ENCODE results near the gene MAP7.

The MAP7 gene

DNA sequence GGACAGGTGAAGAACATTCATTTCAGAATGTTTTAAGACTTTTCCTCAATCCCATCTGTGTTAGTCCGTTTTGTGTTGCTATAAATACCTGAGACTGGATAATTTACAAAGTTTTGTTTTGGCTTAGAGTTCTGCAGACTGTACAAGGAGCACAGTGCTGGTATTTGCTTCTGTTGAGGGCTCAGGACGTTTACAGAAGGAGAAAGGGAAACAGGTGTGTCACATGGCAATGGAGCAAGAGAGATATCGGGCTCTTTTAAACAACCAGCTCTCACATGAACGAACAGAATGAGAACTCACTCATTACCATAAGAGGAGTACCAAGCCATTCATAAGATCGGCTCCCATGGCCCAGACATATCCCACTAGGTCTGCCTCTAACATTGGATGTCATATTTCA lies 16.7 kb downstream of the MAP7 start:
- Histone ChIP-seq H3K23ac (ENCODE audit: low read depth, low read length, poor library complexity) (no peak overlapping the region), H3K14ac (ENCODE audit: low read length) (no peak overlapping the region), H2AK5ac (ENCODE audit: low read depth, low read length) (no peak overlapping the region), H4K8ac (ENCODE audit: low read depth, low read length) (no peak overlapping the region), H3K9ac (ENCODE audit: low read depth, low read length, poor library complexity) (no peak overlapping the region), H2BK120ac (ENCODE audit: low read depth, low read length) (no peak overlapping the region), H3K4me3 (ENCODE audit: low read length in 2 of 2) (no peak overlapping the region), H3K27ac (replicated peaks; ENCODE audit: low read length) (no peak overlapping the region), H3K4me1 (ENCODE audit: control insufficient read depth in 2 of 2, insufficient read depth in 1 of 2, low read depth in 1 of 2, low read length in 2 of 2) (peaks cover 0 to 4% of the 10 kb centered on the region in 2 donors), H3K4me2 (ENCODE audit: insufficient read depth, low read length, poor library complexity, severe bottlenecking) (no peak overlapping the region), H3K9me3 (replicated peaks in 1 of 2; ENCODE audit: control insufficient read depth in 2 of 2, insufficient read depth in 1 of 2, low read depth in 1 of 2, low read length in 2 of 2) (no peaks in the 10 kb centered on the region), H2BK5ac (ENCODE audit: low read length) (no peak overlapping the region), H2BK15ac (ENCODE audit: low read length) (no peak overlapping the region), H3K79me1 (ENCODE audit: low read depth, low read length) (no peaks in the 10 kb centered on the region), H3K36me3 (replicated peaks in 1 of 2; ENCODE audit: control insufficient read depth in 2 of 2, insufficient read depth in 2 of 2, low read length in 2 of 2) (no peaks in the 10 kb centered on the region), H2AFZ (ENCODE audit: low read length) (no peak overlapping the region), H4K91ac (ENCODE audit: low read depth, low read length, poor library complexity) (no peak overlapping the region), H3K27me3 (ENCODE audit: control insufficient read depth in 3 of 3, insufficient read depth in 3 of 3, low read depth in 1 of 3, low read length in 3 of 3) (no peaks in the 10 kb centered on the region), H3K18ac (ENCODE audit: low read length) (no peak overlapping the region), H2BK12ac (ENCODE audit: low read length) (no peak overlapping the region), H3K4ac (ENCODE audit: low read length) (no peak overlapping the region)
- no CpG with 5 or more reads among the region's 5 CpGs for WGBS, 2 donors (ENCODE audit: extremely low coverage in 2 of 2, insufficient read length in 2 of 2, insufficient replicate concordance in 1 of 2)
- DNase-seq (ENCODE audit: low spot score): no peak

DNA sequence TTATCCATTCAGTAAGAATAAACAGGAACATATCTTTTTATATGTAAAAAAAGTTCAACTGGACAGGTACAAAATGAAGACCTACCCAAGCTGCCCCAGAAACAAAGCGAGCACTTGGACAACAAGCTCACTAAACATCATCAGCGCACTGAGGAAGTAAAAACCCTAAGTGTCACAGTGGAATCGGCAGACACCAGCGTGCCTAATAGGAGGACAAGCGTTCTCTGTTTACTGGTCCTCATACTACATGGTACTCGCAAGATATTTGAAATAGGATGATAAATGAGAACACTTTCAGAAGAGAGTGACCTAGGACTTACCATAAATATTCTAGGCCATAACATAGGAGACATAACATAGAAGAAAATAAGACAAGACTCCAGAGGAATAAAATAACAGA lies 18.2 kb downstream of the MAP7 start:
- Histone ChIP-seq H2BK12ac (ENCODE audit: low read length) (no peak overlapping the region), H3K4ac (ENCODE audit: low read length) (no peak overlapping the region), H2AK5ac (ENCODE audit: low read depth, low read length) (no peak overlapping the region), H3K4me2 (ENCODE audit: insufficient read depth, low read length, poor library complexity, severe bottlenecking) (no peak overlapping the region), H3K4me3 (ENCODE audit: low read length in 2 of 2) (no peak overlapping the region), H3K79me1 (ENCODE audit: low read depth, low read length) (no peaks in the 10 kb centered on the region), H3K14ac (ENCODE audit: low read length) (no peak overlapping the region), H3K9ac (ENCODE audit: low read depth, low read length, poor library complexity) (no peak overlapping the region), H3K27me3 (ENCODE audit: control insufficient read depth in 3 of 3, insufficient read depth in 3 of 3, low read depth in 1 of 3, low read length in 3 of 3) (no peaks in the 10 kb centered on the region), H2BK120ac (ENCODE audit: low read depth, low read length) (no peak overlapping the region), H3K4me1 (ENCODE audit: control insufficient read depth in 2 of 2, insufficient read depth in 1 of 2, low read depth in 1 of 2, low read length in 2 of 2) (peaks cover 0 to 4% of the 10 kb centered on the region in 2 donors), H2BK5ac (ENCODE audit: low read length) (no peak overlapping the region), H4K8ac (ENCODE audit: low read depth, low read length) (no peak overlapping the region), H3K36me3 (replicated peaks in 1 of 2; ENCODE audit: control insufficient read depth in 2 of 2, insufficient read depth in 2 of 2, low read length in 2 of 2) (no peaks in the 10 kb centered on the region), H2BK15ac (ENCODE audit: low read length) (no peak overlapping the region), H3K23ac (ENCODE audit: low read depth, low read length, poor library complexity) (no peak overlapping the region), H4K91ac (ENCODE audit: low read depth, low read length, poor library complexity) (no peak overlapping the region), H3K18ac (ENCODE audit: low read length) (no peak overlapping the region), H3K9me3 (replicated peaks in 1 of 2; ENCODE audit: control insufficient read depth in 2 of 2, insufficient read depth in 1 of 2, low read depth in 1 of 2, low read length in 2 of 2) (no peaks in the 10 kb centered on the region), H3K27ac (replicated peaks; ENCODE audit: low read length) (no peak overlapping the region), H2AFZ (ENCODE audit: low read length) (no peak overlapping the region)
- WGBS, 2 donors (ENCODE audit: extremely low coverage in 2 of 2, insufficient read length in 2 of 2, insufficient replicate concordance in 1 of 2): no CpG with 5 or more reads among the region's 6 CpGs
- no peak for DNase-seq (ENCODE audit: low spot score)

DNA sequence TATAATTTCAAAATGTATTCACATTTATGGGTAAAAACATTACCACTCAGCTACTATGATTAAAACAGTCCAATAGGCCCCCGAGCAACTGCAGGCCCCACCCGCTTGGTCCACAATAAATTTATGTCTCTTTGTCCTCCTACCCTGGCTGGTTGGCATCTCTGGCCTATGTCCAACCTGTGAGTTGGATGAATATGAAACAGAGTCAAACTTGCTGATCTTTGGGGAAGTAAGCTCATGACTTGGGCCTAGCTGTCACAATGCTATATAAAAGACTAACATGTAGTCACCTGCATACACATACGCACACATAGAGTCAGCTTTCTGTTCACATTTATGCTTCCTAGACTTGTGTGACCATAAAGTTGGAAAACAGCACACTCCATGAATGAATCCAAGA lies 20.5 kb downstream of the MAP7 start:
- no peak overlapping the region for H3K14ac ChIP-seq (ENCODE audit: low read length)
- no peaks in the 10 kb centered on the region for H3K27me3 ChIP-seq (ENCODE audit: control insufficient read depth in 3 of 3, insufficient read depth in 3 of 3, low read depth in 1 of 3, low read length in 3 of 3)
- H3K4me2 ChIP-seq (ENCODE audit: insufficient read depth, low read length, poor library complexity, severe bottlenecking): no peak overlapping the region
- no peak overlapping the region for H2BK15ac ChIP-seq (ENCODE audit: low read length)
- H2BK120ac ChIP-seq (ENCODE audit: low read depth, low read length): no peak overlapping the region
- no peaks in the 10 kb centered on the region for H3K79me1 ChIP-seq (ENCODE audit: low read depth, low read length)
- H2AFZ ChIP-seq (ENCODE audit: low read length): no peak overlapping the region
- H2BK12ac ChIP-seq (ENCODE audit: low read length): no peak overlapping the region
- no peaks in the 10 kb centered on the region for H3K9me3 ChIP-seq (replicated peaks in 1 of 2; ENCODE audit: control insufficient read depth in 2 of 2, insufficient read depth in 1 of 2, low read depth in 1 of 2, low read length in 2 of 2)
- WGBS, 2 donors (ENCODE audit: extremely low coverage in 2 of 2, insufficient read length in 2 of 2, insufficient replicate concordance in 1 of 2): no CpG with 5 or more reads among the region's 3 CpGs
- no peaks in the 10 kb centered on the region for H3K36me3 ChIP-seq (replicated peaks in 1 of 2; ENCODE audit: control insufficient read depth in 2 of 2, insufficient read depth in 2 of 2, low read length in 2 of 2)
- no peak overlapping the region for H3K4me3 ChIP-seq (ENCODE audit: low read length in 2 of 2)
- no peak for DNase-seq (ENCODE audit: low spot score)
- H2AK5ac ChIP-seq (ENCODE audit: low read depth, low read length): no peak overlapping the region
- no peak overlapping the region for H3K23ac ChIP-seq (ENCODE audit: low read depth, low read length, poor library complexity)
- H4K91ac ChIP-seq (ENCODE audit: low read depth, low read length, poor library complexity): no peak overlapping the region
- H3K27ac ChIP-seq (replicated peaks; ENCODE audit: low read length): no peak overlapping the region
- H4K8ac ChIP-seq (ENCODE audit: low read depth, low read length): no peak overlapping the region
- no peak overlapping the region for H2BK5ac ChIP-seq (ENCODE audit: low read length)
- H3K4me1 ChIP-seq (ENCODE audit: control insufficient read depth in 2 of 2, insufficient read depth in 1 of 2, low read depth in 1 of 2, low read length in 2 of 2): peaks cover 9 to 22% of the 10 kb centered on the region in 2 donors
- no peak overlapping the region for H3K4ac ChIP-seq (ENCODE audit: low read length)
- no peak overlapping the region for H3K9ac ChIP-seq (ENCODE audit: low read depth, low read length, poor library complexity)
- H3K18ac ChIP-seq (ENCODE audit: low read length): no peak overlapping the region

DNA sequence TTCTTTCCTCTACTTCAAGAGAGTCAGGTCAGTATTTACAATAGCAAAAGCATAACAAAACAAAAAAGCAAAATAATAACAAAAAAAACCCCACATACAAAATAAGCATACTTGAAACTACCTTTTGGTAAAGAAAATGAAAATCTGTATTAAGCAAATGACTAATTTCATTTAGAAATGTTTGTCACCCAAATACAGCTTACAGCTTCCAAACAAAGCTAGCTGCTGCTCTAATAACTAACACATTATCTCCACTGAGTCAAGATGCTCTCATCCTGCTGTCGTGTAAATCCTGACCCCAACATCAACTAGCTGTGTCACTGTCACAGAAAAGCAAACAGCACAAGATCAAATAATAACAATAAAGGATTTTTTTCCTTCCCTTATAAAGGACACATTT lies 21.7 kb downstream of the MAP7 start:
- Histone ChIP-seq H3K9me3 (replicated peaks in 1 of 2; ENCODE audit: control insufficient read depth in 2 of 2, insufficient read depth in 1 of 2, low read depth in 1 of 2, low read length in 2 of 2) (no peaks in the 10 kb centered on the region), H4K91ac (ENCODE audit: low read depth, low read length, poor library complexity) (no peak overlapping the region), H2BK15ac (ENCODE audit: low read length) (no peak overlapping the region), H2BK120ac (ENCODE audit: low read depth, low read length) (no peak overlapping the region), H3K14ac (ENCODE audit: low read length) (no peak overlapping the region), H3K27ac (replicated peaks; ENCODE audit: low read length) (no peak overlapping the region), H3K4me2 (ENCODE audit: insufficient read depth, low read length, poor library complexity, severe bottlenecking) (no peak overlapping the region), H3K79me1 (ENCODE audit: low read depth, low read length) (no peaks in the 10 kb centered on the region), H2AFZ (ENCODE audit: low read length) (no peak overlapping the region), H3K36me3 (replicated peaks in 1 of 2; ENCODE audit: control insufficient read depth in 2 of 2, insufficient read depth in 2 of 2, low read length in 2 of 2) (no peaks in the 10 kb centered on the region), H2BK12ac (ENCODE audit: low read length) (no peak overlapping the region), H3K9ac (ENCODE audit: low read depth, low read length, poor library complexity) (no peak overlapping the region), H3K18ac (ENCODE audit: low read length) (no peak overlapping the region), H2AK5ac (ENCODE audit: low read depth, low read length) (no peak overlapping the region), H3K4ac (ENCODE audit: low read length) (no peak overlapping the region), H3K4me3 (ENCODE audit: low read length in 2 of 2) (no peak overlapping the region), H4K8ac (ENCODE audit: low read depth, low read length) (no peak overlapping the region), H3K27me3 (ENCODE audit: control insufficient read depth in 3 of 3, insufficient read depth in 3 of 3, low read depth in 1 of 3, low read length in 3 of 3) (no peaks in the 10 kb centered on the region), H3K23ac (ENCODE audit: low read depth, low read length, poor library complexity) (no peak overlapping the region), H3K4me1 (ENCODE audit: control insufficient read depth in 2 of 2, insufficient read depth in 1 of 2, low read depth in 1 of 2, low read length in 2 of 2) (peaks cover 9 to 20% of the 10 kb centered on the region in 2 donors), H2BK5ac (ENCODE audit: low read length) (no peak overlapping the region)
- no peak for DNase-seq (ENCODE audit: low spot score)
- no CpG with 5 or more reads among the region's 1 CpG for WGBS, 2 donors (ENCODE audit: extremely low coverage in 2 of 2, insufficient read length in 2 of 2, insufficient replicate concordance in 1 of 2)
